Natural killer cell treated with Interleukin-12 subunit alpha and Interleukin-12 subunit beta and Interleukin-15 and Interleukin-18, amount 100 ng/mL, for 72 hours (primary cell): Measurements from ENCODE around the gene LOXHD1. TPM values are rescaled to one million over a fixed set of nuclear protein-coding genes. Genes with fewer than 3 reads are reported as not detected.

Source experiments
- ATAC-seq, 2 donors: fragments of 150-1000 bp; cut with Tn5 transposase in 1 of 2; sonication (Bioruptor Pico), chemical (Tn5 transposase) in 1 of 2; 2 replicates each; pipeline ENCODE4 v1.10.0; 2021
- DNase-seq: peaks from one replicate; pipeline ENCODE4 v3.0.0; 2022; ENCODE audit warnings: low spot score
- H3K27ac Mint-ChIP-seq, 2 donors: 1 replicate in 1 of 2; 2 replicates in 1 of 2; pipeline ENCODE4 v1.8.0; 2022; ENCODE audit warnings: mixed read lengths in 2 of 2, mild to moderate bottlenecking in 1 of 2, moderate library complexity in 1 of 2
- H3K27me3 Mint-ChIP-seq, 2 donors: 1 replicate in 1 of 2; 2 replicates in 1 of 2; pipeline ENCODE4 v1.8.0; 2022; ENCODE audit warnings: mixed read lengths in 2 of 2
- H3K36me3 Mint-ChIP-seq: one replicate; pipeline ENCODE4 v1.8.0; 2022; ENCODE audit warnings: mixed read lengths
- H3K4me1 Mint-ChIP-seq, 2 donors: 1 replicate in 1 of 2; 2 replicates in 1 of 2; pipeline ENCODE4 v1.8.0; 2022; ENCODE audit warnings: low read depth in 2 of 2, mixed read lengths in 2 of 2, mild to moderate bottlenecking in 1 of 2
- H3K4me3 Mint-ChIP-seq: one replicate; pipeline ENCODE4 v1.8.0; 2022; ENCODE audit warnings: mixed read lengths
- H3K9me3 Mint-ChIP-seq: 2 replicates; pipeline ENCODE4 v1.8.0; 2022; ENCODE audit warnings: mixed read lengths
- total RNA-seq, 2 donors: library from RNA; stranded (reverse); gene quantifications; one replicate each; pipeline ENCODE4 v1.2.3, GENCODE V29; 2022

LOXHD1 gene
- total RNA-seq, 2 donors from 2014 or later = not detected

- no peak overlapping the region for H3K4me3 Mint-ChIP-seq
- H3K27me3 Mint-ChIP-seq = peaks cover 4 to 6% of the 10 kb centered on the region in 2 donors
- no peak for DNase-seq
- no peak overlapping the region for H3K27ac Mint-ChIP-seq
- no peaks in the 10 kb centered on the region for H3K36me3 Mint-ChIP-seq
- no peaks in the 10 kb centered on the region for H3K9me3 Mint-ChIP-seq
- no peak for ATAC-seq
- peaks cover 0 to 5% of the 10 kb centered on the region in 2 donors for H3K4me1 Mint-ChIP-seq
These were observed 179.5 kb downstream of the LOXHD1 start for GRCh38 chr18:46477425-46478011.

GRCh38 chr18:46475390-46475752 lies 181.6 kb downstream of the LOXHD1 start:
- H3K4me1 Mint-ChIP-seq = peaks cover 0 to 5% of the 10 kb centered on the region in 2 donors
- no peak for DNase-seq
- ATAC-seq = peak; percentile 10 to 36
- H3K9me3 Mint-ChIP-seq = no peaks in the 10 kb centered on the region
- H3K4me3 Mint-ChIP-seq = no peak overlapping the region
- no peak overlapping the region for H3K27ac Mint-ChIP-seq
- no peaks in the 10 kb centered on the region for H3K36me3 Mint-ChIP-seq
- peaks cover 6 to 7% of the 10 kb centered on the region in 2 donors for H3K27me3 Mint-ChIP-seq

- Mint-ChIP-seq H3K4me1 (peaks cover 0 to 5% of the 10 kb centered on the region in 2 donors), H3K4me3 (no peak overlapping the region), H3K36me3 (no peaks in the 10 kb centered on the region), H3K9me3 (no peaks in the 10 kb centered on the region), H3K27ac (peak overlapping the region in 1 of 2 donors; percentile 62), H3K27me3 (peaks cover 3 to 7% of the 10 kb centered on the region in 2 donors)
- DNase-seq = no peak
- ATAC-seq = peak; percentile 6 to 37
These were observed 182.3 kb downstream of the LOXHD1 start for GRCh38 chr18:46474487-46475389.

GRCh38 chr18:46471809-46472498 lies 185.1 kb downstream of the LOXHD1 start:
- H3K4me3 Mint-ChIP-seq = no peak overlapping the region
- peaks cover 0 to 8% of the 10 kb centered on the region in 2 donors for H3K4me1 Mint-ChIP-seq
- DNase-seq (no peak), ATAC-seq (no peak)
- no peak overlapping the region for H3K27ac Mint-ChIP-seq
- no peaks in the 10 kb centered on the region for H3K36me3 Mint-ChIP-seq
- no peaks in the 10 kb centered on the region for H3K9me3 Mint-ChIP-seq
- peaks cover 0 to 7% of the 10 kb centered on the region in 2 donors for H3K27me3 Mint-ChIP-seq

- H3K9me3 Mint-ChIP-seq = no peaks in the 10 kb centered on the region
- H3K27ac Mint-ChIP-seq = no peak overlapping the region
- no peak overlapping the region for H3K4me3 Mint-ChIP-seq
- ATAC-seq = no peak
- no peak for DNase-seq
- peaks cover 1 to 8% of the 10 kb centered on the region in 2 donors for H3K4me1 Mint-ChIP-seq
- no peaks in the 10 kb centered on the region for H3K36me3 Mint-ChIP-seq
- H3K27me3 Mint-ChIP-seq = peaks cover 0 to 7% of the 10 kb centered on the region in 2 donors
These were observed 186.3 kb downstream of the LOXHD1 start for GRCh38 chr18:46470714-46471113.

GRCh38 chr18:46469186-46469915 lies 187.7 kb downstream of the LOXHD1 start:
- no peak overlapping the region for H3K27ac Mint-ChIP-seq
- peaks cover 0 to 7% of the 10 kb centered on the region in 2 donors for H3K27me3 Mint-ChIP-seq
- DNase-seq = no peak
- H3K36me3 Mint-ChIP-seq = no peaks in the 10 kb centered on the region
- H3K9me3 Mint-ChIP-seq = no peaks in the 10 kb centered on the region
- peak in 1 of 2 donors; percentile 4 for ATAC-seq
- H3K4me3 Mint-ChIP-seq = no peak overlapping the region
- peaks cover 11 to 14% of the 10 kb centered on the region in 2 donors for H3K4me1 Mint-ChIP-seq

GRCh38 chr18:46468426-46469180 lies 188.4 kb downstream of the LOXHD1 start:
- Mint-ChIP-seq H3K36me3 (no peaks in the 10 kb centered on the region), H3K9me3 (no peaks in the 10 kb centered on the region), H3K4me3 (no peak overlapping the region), H3K27ac (no peak overlapping the region), H3K27me3 (peaks cover 0 to 7% of the 10 kb centered on the region in 2 donors), H3K4me1 (peaks cover 11 to 14% of the 10 kb centered on the region in 2 donors)
- ATAC-seq (no peak), DNase-seq (no peak)

GRCh38 chr18:46466234-46467160 lies 190.5 kb downstream of the LOXHD1 start:
- H3K4me3 Mint-ChIP-seq = no peak overlapping the region
- DNase-seq (no peak), ATAC-seq (no peak)
- no peaks in the 10 kb centered on the region for H3K36me3 Mint-ChIP-seq
- no peaks in the 10 kb centered on the region for H3K27me3 Mint-ChIP-seq
- H3K9me3 Mint-ChIP-seq = no peaks in the 10 kb centered on the region
- peaks cover 11 to 14% of the 10 kb centered on the region in 2 donors for H3K4me1 Mint-ChIP-seq
- H3K27ac Mint-ChIP-seq = peak overlapping the region in 1 of 2 donors; percentile 61

- no peak overlapping the region for H3K4me3 Mint-ChIP-seq
- peak overlapping the region in 1 of 2 donors; percentile 61 for H3K27ac Mint-ChIP-seq
- H3K27me3 Mint-ChIP-seq = no peaks in the 10 kb centered on the region
- peaks cover 11 to 14% of the 10 kb centered on the region in 2 donors for H3K4me1 Mint-ChIP-seq
- no peak for DNase-seq
- no peaks in the 10 kb centered on the region for H3K36me3 Mint-ChIP-seq
- H3K9me3 Mint-ChIP-seq = no peaks in the 10 kb centered on the region
- ATAC-seq = no peak
These were observed 191.9 kb downstream of the LOXHD1 start for GRCh38 chr18:46464926-46465655.

GRCh38 chr18:46462523-46462922 lies 194.5 kb downstream of the LOXHD1 start:
- H3K27ac Mint-ChIP-seq = no peak overlapping the region
- ATAC-seq = peak in 1 of 2 donors; percentile 43
- no peak for DNase-seq
- H3K4me1 Mint-ChIP-seq = peaks cover 11% of the 10 kb centered on the region in 2 donors
- H3K27me3 Mint-ChIP-seq = no peaks in the 10 kb centered on the region
- no peaks in the 10 kb centered on the region for H3K9me3 Mint-ChIP-seq
- no peak overlapping the region for H3K4me3 Mint-ChIP-seq
- no peaks in the 10 kb centered on the region for H3K36me3 Mint-ChIP-seq

- no peak for ATAC-seq
- no peaks in the 10 kb centered on the region for H3K36me3 Mint-ChIP-seq
These were observed 195.0 kb downstream of the LOXHD1 start for GRCh38 chr18:46461993-46462392.

More at GRCh38 chr18:46461993-46462392, 195.0 kb downstream of the LOXHD1 start:
- H3K27me3 Mint-ChIP-seq = no peaks in the 10 kb centered on the region
- no peak overlapping the region for H3K27ac Mint-ChIP-seq
- H3K4me1 Mint-ChIP-seq = peaks cover 11% of the 10 kb centered on the region in 2 donors
- H3K4me3 Mint-ChIP-seq = no peak overlapping the region
- no peaks in the 10 kb centered on the region for H3K9me3 Mint-ChIP-seq
- no peak for DNase-seq
